K562 (cell line): ENCODE results near the gene SEMA5A. TPM values are rescaled to one million over a fixed set of nuclear protein-coding genes. Genes with fewer than 3 reads are reported as not detected.
A peak's percentile ranks its signal among the peaks of the same experiment; 100 is the strongest.

Source experiments
- ATAC-seq: fragments of 200-7000 bp; cut with Tn5 transposase; 3 replicates; pipeline ENCODE4 v1.9.1; 2020; ENCODE audit warnings: moderate library complexity
- BruUV-seq: library from RNA; stranded (reverse); fragments of 400-500 nt; replicated peaks from 2 replicates; lab custom pipeline; 2021; lab: Mats Ljungman, UMichigan
- CTCF ChIA-PET: fragments of 300-600 bp; formaldehyde crosslinking; extraction: SDS; loops from one replicate; lab custom pipeline; 2021; ENCODE audit warnings: low intra/inter-chr PET ratio; lab: Yijun Ruan, JAX
- POLR2A ChIA-PET: fragments of 300-600, 350-650 bp; sonication (Branson Sonifier 250); formaldehyde crosslinking; extraction: SDS; loops from one replicate; lab custom pipeline; 2021; ENCODE audit warnings: antibody characterized with exemption, inconsistent platforms; lab: Yijun Ruan, JAX
- DNase-seq, 4 experiments: peaks; one replicate each; pipeline versions ENCODE4 v3.0.0 to v3.0.0-alpha.2; 2011 to 2018; ENCODE audit warnings: low spot score in 3 of 4, mixed read lengths in 3 of 4; ENCODE audit errors: extremely low read depth in 1 of 4
- FAIRE-seq: peaks from 2 replicates; lab custom pipeline; 2011; peaks lifted over from hg19 to GRCh38; lab: Jason Lieb, UNC
- H2AFZ ChIP-seq: 2 replicates; pipeline ENCODE4 v1.6.0; 2011; ENCODE audit warnings: low read depth, low read length, control low read depth, inconsistent platforms
- H3K27ac ChIP-seq: fragments of 200-600 bp; 3 replicates; pipeline ENCODE4 v1.8.0; 2011; ENCODE audit warnings: low read depth, mild to moderate bottlenecking, control low read depth, inconsistent platforms, low read length, moderate library complexity, mixed read lengths; ENCODE audit errors: extremely low read depth
- H3K27me3 ChIP-seq, 2 experiments: fragments of 300-600 bp in 1 of 2; 2 replicates in 1 of 2; 3 replicates in 1 of 2; pipeline versions ENCODE4 v1.6.0 to v1.8.0; 2011; ENCODE audit warnings: inconsistent platforms in 2 of 2, low read length in 2 of 2, mild to moderate bottlenecking in 1 of 2, mixed read lengths in 1 of 2, moderate library complexity in 1 of 2; ENCODE audit not compliant: control insufficient read depth in 2 of 2, insufficient read depth in 2 of 2
- H3K36me3 ChIP-seq: fragments of 300-600 bp; 3 replicates; pipeline ENCODE4 v1.8.0; 2011; ENCODE audit warnings: mild to moderate bottlenecking, low read length, inconsistent platforms; ENCODE audit not compliant: control insufficient read depth, insufficient read depth
- H3K4me1 ChIP-seq, 2 experiments: fragments of 200-600 bp in 1 of 2; replicated peaks in 1 of 2; 2 replicates in 1 of 2; 3 replicates in 1 of 2; pipeline versions ENCODE4 v1.5.1 to v1.8.0; 2011; ENCODE audit warnings: inconsistent platforms in 2 of 2, low read length in 2 of 2, mild to moderate bottlenecking in 1 of 2, mixed read lengths in 1 of 2, moderate library complexity in 1 of 2; ENCODE audit not compliant: control insufficient read depth in 2 of 2, insufficient read depth in 2 of 2
- H3K4me2 ChIP-seq: 2 replicates; pipeline ENCODE4 v1.6.1; 2011; ENCODE audit warnings: low read length, control low read depth, inconsistent platforms, mixed read lengths; ENCODE audit not compliant: insufficient read depth
- H3K4me3 ChIP-seq: fragments of 200-600 bp; sonication (generic), shearing (Covaris generic); 2 replicates; pipeline ENCODE4 v1.5.1; 2016; ENCODE audit warnings: control low read depth, inconsistent platforms
- H3K79me2 ChIP-seq: fragments of 200-600 bp; 3 replicates; pipeline ENCODE4 v1.8.0; 2011; ENCODE audit warnings: low read length, inconsistent platforms; ENCODE audit not compliant: control insufficient read depth, insufficient read depth
- H3K9ac ChIP-seq, 2 experiments: 2 replicates each; pipeline versions ENCODE4 v1.6.0 to v1.6.1; 2011; ENCODE audit warnings: low read depth in 2 of 2, low read length in 2 of 2, control low read depth in 1 of 2, inconsistent platforms in 1 of 2, mild to moderate bottlenecking in 1 of 2, mixed read lengths in 1 of 2; ENCODE audit not compliant: insufficient read depth in 1 of 2
- H3K9me1 ChIP-seq: one replicate; pipeline ENCODE4 v1.6.0; 2011; ENCODE audit warnings: inconsistent platforms, mild to moderate bottlenecking, low read length, moderate library complexity; ENCODE audit not compliant: control insufficient read depth, insufficient read depth
- H3K9me3 ChIP-seq: replicated peaks from 2 replicates; pipeline ENCODE4 v1.5.1; 2011; ENCODE audit warnings: low read depth, low read length, inconsistent platforms; ENCODE audit not compliant: control insufficient read depth, insufficient read depth
- H4K20me1 ChIP-seq: replicated peaks from 2 replicates; pipeline ENCODE4 v1.6.1; 2011; ENCODE audit warnings: low read length, inconsistent platforms, mixed read lengths; ENCODE audit not compliant: control insufficient read depth, insufficient read depth
- ATF3 ChIP-seq, 2 experiments: fragments of 450-650 bp in 1 of 2; sonication (generic) in 1 of 2; formaldehyde crosslinking in 1 of 2; IDR thresholded peaks in 1 of 2; conservative IDR thresholded peaks in 1 of 2; 2 replicates each; pipeline versions ENCODE4 v1.6.1 to v1.8.1; 2016 to 2023; ENCODE audit warnings: mild to moderate bottlenecking in 2 of 2, moderate library complexity in 2 of 2, inconsistent platforms in 1 of 2, missing genetic modification reagents in 1 of 2
- CTCF ChIP-seq, 3 experiments: IDR thresholded peaks in 2 of 3; conservative IDR thresholded peaks in 1 of 3; 2 replicates each; pipeline ENCODE4 v1.5.1; 2011 to 2012; ENCODE audit warnings: low read length in 3 of 3, mild to moderate bottlenecking in 3 of 3, control low read depth in 2 of 3, improper control_type of control experiment in 1 of 3, inconsistent platforms in 1 of 3, low read depth in 1 of 3, mixed read lengths in 1 of 3, moderate library complexity in 1 of 3; ENCODE audit not compliant: insufficient read depth in 2 of 3
- GABPA ChIP-seq: fragments of 200-800 bp; sonication (Bioruptor generic); conservative IDR thresholded peaks from 2 replicates; pipeline ENCODE4 v1.6.1; 2016; ENCODE audit warnings: low read depth, missing genetic modification characterization, missing compliant biosample characterization
- JUND ChIP-seq, 2 experiments: IDR thresholded peaks; 2 replicates in 1 of 2; 3 replicates in 1 of 2; pipeline ENCODE4 v1.6.1; 2011; ENCODE audit warnings: borderline replicate concordance in 2 of 2, low read depth in 2 of 2, low read length in 2 of 2, improper control_type of control experiment in 1 of 2, missing biosample characterization in 1 of 2, missing genetic modification characterization in 1 of 2, missing genetic modification reagents in 1 of 2
- MED1 ChIP-seq: sonication (generic); formaldehyde crosslinking; IDR thresholded peaks from 2 replicates; pipeline ENCODE4 v1.8.1; 2023; ENCODE audit warnings: missing genetic modification reagents, borderline replicate concordance
- MTA1 ChIP-seq: fragments of 450-650 bp; IDR thresholded peaks from 2 replicates; pipeline ENCODE4 v1.6.1; 2017; ENCODE audit warnings: borderline replicate concordance
- NCOA6 ChIP-seq: fragments of 450-650 bp; IDR thresholded peaks from 2 replicates; pipeline ENCODE4 v1.6.1; 2017; ENCODE audit warnings: mild to moderate bottlenecking
- ZBTB7A ChIP-seq: IDR thresholded peaks from 2 replicates; pipeline ENCODE4 v1.6.1; 2011; ENCODE audit warnings: low read depth, mild to moderate bottlenecking, low read length, moderate library complexity, borderline replicate concordance; ENCODE audit not compliant: control insufficient read depth
- ZNF184 ChIP-seq: sonication (generic); formaldehyde crosslinking; IDR thresholded peaks from 2 replicates; pipeline ENCODE4 v1.5.0; 2020; ENCODE audit warnings: missing genetic modification reagents
- ZNF408 ChIP-seq: fragments of 250-450 bp; sonication (Bioruptor Pico); IDR thresholded peaks from 2 replicates; pipeline ENCODE4 v1.4.0; 2020; ENCODE audit warnings: low read depth, mild to moderate bottlenecking, moderate library complexity
- WGBS: fragments of 100-300 bp; shearing (Covaris generic); methylation state at CpG from one replicate; pipeline ENCODE4 v1.1.6; 2016; ENCODE audit warnings: low coverage, mixed read lengths; ENCODE audit not compliant: insufficient coverage; ENCODE audit errors: missing lambda C conversion rate; 5-methylcytosine and 5-hydroxymethylcytosine counted together
- in situ Hi-C: fragments of 300-500 bp; cut with MboI; formaldehyde crosslinking; loops from 4 replicates; pipeline ENCODE4 v1.15.0; 2018; ENCODE audit warnings: inconsistent platforms, mixed read lengths
- intact Hi-C: fragments of 100-400 bp; cut with micrococcal nuclease; formaldehyde crosslinking; loops from 2 replicates; pipeline ENCODE4 v1.14.2; 2022
- polyA plus RNA-seq, 8 experiments: library from polyadenylated mRNA; depleted of rRNA in 4 of 8; stranded (reverse) in 5 of 8; unstranded in 3 of 8; fragments of >200 nt; fragmentation: Nextera tagmentation in 2 of 8; fragmentation: Illumina TruSeq in 1 of 8; extraction: Ambion mirVana in 2 of 8; extraction: Trizol in 1 of 8; gene quantifications; 2 replicates each; pipeline versions ENCODE4 v1.2.1 to v1.2.3, GENCODE V29; 2011 to 2014; ENCODE audit warnings: inconsistent platforms in 1 of 8, missing spikeins in 1 of 8
- total RNA-seq, 7 experiments: library from RNA; depleted of rRNA in 6 of 7; stranded (reverse); fragments of >200 nt in 6 of 7; fragmentation: Illumina TruSeq in 2 of 7; extraction: Trizol in 2 of 7; gene quantifications; 2 replicates each; pipeline versions ENCODE4 v1.2.1 to v1.2.3, GENCODE V29; 2011 to 2021; ENCODE audit warnings: low replicate concordance in 1 of 7

SEMA5A gene
- total and polyA plus RNA-seq, 9 of the 15 experiments (the other 6 are each of a cell fraction or from before 2014, with no cell fraction given), result 0.02 TPM; not detected in 8

GRCh38 chr5:9188956-9189355 is 356.9 kb downstream of the SEMA5A start:
- Histone ChIP-seq H3K79me2 (no peaks in the 10 kb centered on the region), H3K4me1 (no peaks in the 10 kb centered on the region), H3K27ac (no peak overlapping the region), H2AFZ (no peak overlapping the region), H4K20me1 (no peaks in the 10 kb centered on the region), H3K9me3 (0 out of 2 replicates have a peak, but pooled peaks cover 2% of the 10 kb centered on the region), H3K9me1 (no peaks in the 10 kb centered on the region), H3K4me2 (no peak overlapping the region), H3K36me3 (no peaks in the 10 kb centered on the region), H3K9ac (no peak overlapping the region), H3K4me3 (no peak overlapping the region), H3K27me3 (no peaks in the 10 kb centered on the region)
- CTCF ChIA-PET, result no interaction called here
- POLR2A ChIA-PET, result no interaction called here
- intact Hi-C loops, result no loop called here
- 2% methylated on average over 4 of the region's 4 CpGs for WGBS
- FAIRE-seq (no peak), DNase-seq (no peak), ATAC-seq (no peak)
- TF ChIP-seq CTCF (IDR thresholded peaks at IDR 0.05 in 2 of 3, conservative IDR thresholded peaks at IDR 0.05 in 1 of 3; ENCODE audit: insufficient read depth in 2 of 3, low read depth in 1 of 3, low read length in 3 of 3) (0 out of 6 replicates have a peak, but pooled peaks of 1 of the 3 experiments have one; percentile 6), GABPA (no peak), MTA1 (no peak)
- no TSS peak for BruUV-seq
- in situ Hi-C loops, result no loop called here

- DNase-seq (no peak), ATAC-seq (no peak), FAIRE-seq (no peak)
- ChIA-PET CTCF (no interaction called here), POLR2A (no interaction called here)
- Histone ChIP-seq H3K4me2 (no peak overlapping the region), H3K9me3 (0 out of 2 replicates have a peak, but pooled peaks cover 2% of the 10 kb centered on the region), H3K9ac (no peak overlapping the region), H3K4me1 (no peaks in the 10 kb centered on the region), H4K20me1 (no peaks in the 10 kb centered on the region), H3K27me3 (no peaks in the 10 kb centered on the region), H2AFZ (no peak overlapping the region), H3K9me1 (no peaks in the 10 kb centered on the region), H3K36me3 (no peaks in the 10 kb centered on the region), H3K27ac (no peak overlapping the region), H3K79me2 (no peaks in the 10 kb centered on the region), H3K4me3 (no peak overlapping the region)
- BruUV-seq, result no TSS peak
- intact Hi-C loops (no loop called here), in situ Hi-C loops (no loop called here)
- WGBS, result 1% methylated on average over 5 of the region's 5 CpGs
- TF ChIP-seq ZNF408 (CRISPR knock-in tag) (no peak), MED1 (CRISPR knock-in tag) (no peak), ATF3 (IDR thresholded peaks at IDR 0.05) (peak; percentile 27; the same call in 1 of the 2 replicates), ATF3 (CRISPR knock-in tag; conservative IDR thresholded peaks at IDR 0.05) (no peak), JUND (IDR thresholded peaks at IDR 0.05; ENCODE audit: borderline replicate concordance, low read depth, low read length) (0 out of 2 replicates have a peak, but pooled peaks have one; percentile 12), JUND (tag; IDR thresholded peaks at IDR 0.05; ENCODE audit: borderline replicate concordance, low read depth, low read length) (no peak), ZBTB7A (no peak), NCOA6 (no peak), ZNF184 (CRISPR knock-in tag) (no peak)
Observed at GRCh38 chr5:9188131-9188530, 357.7 kb downstream of the SEMA5A start.
